Stomach smooth muscle (tissue), 2 donors: ENCODE measurements around the gene SAMD4B.

Source experiments
- H3K27ac ChIP-seq: one replicate; pipeline ENCODE4 v1.7.0; 2013; ENCODE audit warnings: mild to moderate bottlenecking, low read length, inconsistent platforms
- H3K27me3 ChIP-seq, 2 donors: one replicate each; pipeline ENCODE4 v1.7.0; 2013; ENCODE audit warnings: low read length in 2 of 2; ENCODE audit not compliant: insufficient read depth in 2 of 2, control insufficient read depth in 1 of 2
- H3K36me3 ChIP-seq, 2 donors: one replicate each; pipeline ENCODE4 v1.7.0; 2013; ENCODE audit warnings: low read length in 2 of 2; ENCODE audit not compliant: control insufficient read depth in 2 of 2, insufficient read depth in 2 of 2
- H3K4me1 ChIP-seq: one replicate; pipeline ENCODE4 v1.7.0; 2013; ENCODE audit warnings: low read length; ENCODE audit not compliant: control insufficient read depth, insufficient read depth
- H3K4me3 ChIP-seq, 2 donors: one replicate each; pipeline ENCODE4 v1.7.0; 2013; ENCODE audit warnings: low read length in 2 of 2
- H3K9ac ChIP-seq, 2 donors: one replicate each; pipeline ENCODE4 v1.7.0; 2013; ENCODE audit warnings: low read length in 2 of 2, mild to moderate bottlenecking in 1 of 2
- H3K9me3 ChIP-seq, 2 donors: one replicate each; pipeline ENCODE4 v1.7.0; 2013; ENCODE audit warnings: low read length in 2 of 2; ENCODE audit not compliant: control insufficient read depth in 2 of 2
- donor health status: healthy.
- donor health status: Pancreatic carcinoma.

SAMD4B gene

DNA sequence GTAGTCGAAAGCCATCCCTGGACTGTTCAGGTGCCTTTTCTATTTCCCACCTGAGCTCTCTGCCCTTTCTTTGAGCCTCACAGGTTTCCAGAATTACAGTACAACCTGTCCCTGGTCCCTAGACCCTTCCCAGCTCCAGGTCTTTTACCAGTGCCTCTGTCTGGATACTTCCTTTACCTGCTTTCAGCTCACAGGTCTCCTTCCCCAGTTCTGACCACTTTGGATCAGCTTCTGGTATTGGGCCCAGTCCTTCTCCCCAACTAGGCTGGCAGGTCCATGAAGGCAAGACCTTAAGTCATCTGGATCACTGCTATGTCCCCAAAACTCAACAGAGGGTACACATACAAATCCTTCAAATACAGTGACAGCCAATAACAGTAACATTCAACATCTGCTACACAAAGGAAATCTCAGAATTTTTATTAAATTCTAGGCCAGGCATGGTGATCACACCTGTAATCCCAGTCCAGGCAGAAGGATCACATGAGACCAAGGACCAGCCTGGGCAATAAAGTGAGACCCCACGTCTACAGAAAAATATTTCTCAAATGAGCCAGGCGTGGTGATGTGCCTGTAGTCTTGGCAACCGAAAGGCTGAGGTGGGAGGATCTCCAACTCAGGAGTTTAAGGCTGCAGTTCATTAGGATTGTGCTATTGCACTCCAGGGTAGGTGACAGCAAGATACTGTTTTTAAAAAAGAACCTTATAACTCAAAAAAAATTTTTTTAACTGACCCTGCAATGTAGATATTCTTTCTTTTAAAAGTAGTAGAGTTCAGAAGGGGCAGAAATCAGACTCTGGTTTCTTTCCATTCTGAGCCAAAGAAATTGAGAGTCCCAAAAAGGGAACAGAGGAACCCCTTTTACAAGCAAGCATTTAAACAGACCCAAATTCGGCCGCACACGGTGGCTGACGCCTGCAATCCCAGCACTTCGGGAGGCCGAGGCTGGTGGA, 92.2 kb downstream of the SAMD4B start:
- peak overlapping the region; percentile 98 to 99 for H3K4me3 ChIP-seq
- H3K36me3 ChIP-seq = peaks cover 24 to 28% of the 10 kb centered on the region in 2 donors
- H3K4me1 ChIP-seq = peaks cover 34% of the 10 kb centered on the region
- peaks cover 3 to 4% of the 10 kb centered on the region in 2 donors for H3K27me3 ChIP-seq
- no peaks in the 10 kb centered on the region for H3K9me3 ChIP-seq
- peak overlapping the region; percentile 42 to 99 for H3K9ac ChIP-seq
- H3K27ac ChIP-seq = no peak overlapping the region
